Liver (tissue), 3 donors: ENCODE data around the gene MED25.

Experiments
- GABPA ChIP-seq, 2 donors: IDR thresholded peaks in 1 of 2; conservative IDR thresholded peaks in 1 of 2; 2 replicates each; pipeline ENCODE4 v1.6.1; 2016; ENCODE audit warnings: antibody characterized with exemption in 2 of 2, mild to moderate bottlenecking in 1 of 2, moderate library complexity in 1 of 2
- JUND ChIP-seq, 2 donors: IDR thresholded peaks; 2 replicates each; pipeline ENCODE4 v1.6.1; 2016; ENCODE audit warnings: antibody characterized with exemption in 2 of 2
- RAD21 ChIP-seq, 2 donors: IDR thresholded peaks; 2 replicates each; pipeline ENCODE4 v1.6.1; 2016; ENCODE audit warnings: antibody characterized with exemption in 2 of 2, mild to moderate bottlenecking in 2 of 2
- REST ChIP-seq: IDR thresholded peaks from 2 replicates; pipeline ENCODE4 v1.6.1; 2016; ENCODE audit warnings: antibody characterized with exemption, mild to moderate bottlenecking
- SP1 ChIP-seq: IDR thresholded peaks from 2 replicates; pipeline ENCODE4 v1.6.1; 2018; ENCODE audit warnings: antibody characterized with exemption, mild to moderate bottlenecking
- TAF1 ChIP-seq: conservative IDR thresholded peaks from 2 replicates; pipeline ENCODE4 v1.6.1; 2016; ENCODE audit warnings: antibody characterized with exemption, mild to moderate bottlenecking
- YY1 ChIP-seq: IDR thresholded peaks from 2 replicates; pipeline ENCODE4 v1.6.1; 2016; ENCODE audit warnings: antibody characterized with exemption, mild to moderate bottlenecking
- TF ChIP-seq, protein P1 (sequence below): fragments of 150-350 bp; IDR thresholded peaks from 2 replicates; pipeline ENCODE4 v1.5.1; 2017; ENCODE audit warnings: improper control_type of control experiment, low read depth, low read length; ENCODE audit not compliant: missing input control
- TF ChIP-seq, protein P2 (sequence below): IDR thresholded peaks from 2 replicates; pipeline ENCODE4 v1.6.1; 2016; ENCODE audit warnings: antibody characterized with exemption
- donor health status: healthy.
- donor health status: healthy.

DNA sequence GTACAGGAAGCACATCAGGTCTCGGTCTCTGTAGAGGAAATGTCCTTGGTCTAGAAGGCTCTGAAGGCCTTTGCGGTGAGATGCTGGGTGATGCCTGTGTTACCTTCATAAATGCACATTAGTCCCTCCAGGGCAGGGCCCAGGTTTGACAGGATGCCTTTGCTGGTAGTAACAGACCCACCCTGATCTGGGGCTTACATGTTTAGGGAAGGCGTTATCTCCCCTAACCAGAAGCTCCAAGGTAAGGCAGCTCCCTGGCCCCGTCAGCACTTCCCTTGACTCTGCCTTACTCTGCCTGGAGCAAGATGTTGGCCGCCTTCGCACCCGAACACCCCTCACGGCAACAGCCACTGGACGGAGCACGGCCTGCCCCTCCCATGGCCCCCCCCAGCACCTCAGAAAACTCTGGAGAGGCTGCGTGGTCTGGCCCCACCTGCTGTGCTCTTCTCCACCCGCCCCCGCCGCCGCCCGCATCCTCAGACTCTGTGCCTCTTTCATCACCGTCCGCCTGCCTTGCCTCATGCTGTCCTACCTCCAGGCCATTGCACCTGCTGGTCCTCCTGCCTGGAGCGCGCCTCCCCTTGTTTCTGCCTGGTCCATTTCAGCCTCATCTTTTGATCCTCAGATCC lies 42.2 kb upstream of the MED25 start:
- TF ChIP-seq, protein P1, sequence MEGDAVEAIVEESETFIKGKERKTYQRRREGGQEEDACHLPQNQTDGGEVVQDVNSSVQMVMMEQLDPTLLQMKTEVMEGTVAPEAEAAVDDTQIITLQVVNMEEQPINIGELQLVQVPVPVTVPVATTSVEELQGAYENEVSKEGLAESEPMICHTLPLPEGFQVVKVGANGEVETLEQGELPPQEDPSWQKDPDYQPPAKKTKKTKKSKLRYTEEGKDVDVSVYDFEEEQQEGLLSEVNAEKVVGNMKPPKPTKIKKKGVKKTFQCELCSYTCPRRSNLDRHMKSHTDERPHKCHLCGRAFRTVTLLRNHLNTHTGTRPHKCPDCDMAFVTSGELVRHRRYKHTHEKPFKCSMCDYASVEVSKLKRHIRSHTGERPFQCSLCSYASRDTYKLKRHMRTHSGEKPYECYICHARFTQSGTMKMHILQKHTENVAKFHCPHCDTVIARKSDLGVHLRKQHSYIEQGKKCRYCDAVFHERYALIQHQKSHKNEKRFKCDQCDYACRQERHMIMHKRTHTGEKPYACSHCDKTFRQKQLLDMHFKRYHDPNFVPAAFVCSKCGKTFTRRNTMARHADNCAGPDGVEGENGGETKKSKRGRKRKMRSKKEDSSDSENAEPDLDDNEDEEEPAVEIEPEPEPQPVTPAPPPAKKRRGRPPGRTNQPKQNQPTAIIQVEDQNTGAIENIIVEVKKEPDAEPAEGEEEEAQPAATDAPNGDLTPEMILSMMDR = no peak
- TF ChIP-seq JUND (IDR thresholded peaks at IDR 0.05) (no peak), TAF1 (no peak), GABPA (IDR thresholded peaks at IDR 0.05 in 1 of 2, conservative IDR thresholded peaks at IDR 0.05 in 1 of 2) (no peak), YY1 (no peak), REST (no peak), RAD21 (IDR thresholded peaks at IDR 0.05) (no peak), SP1 (no peak)
- TF ChIP-seq, protein P2, sequence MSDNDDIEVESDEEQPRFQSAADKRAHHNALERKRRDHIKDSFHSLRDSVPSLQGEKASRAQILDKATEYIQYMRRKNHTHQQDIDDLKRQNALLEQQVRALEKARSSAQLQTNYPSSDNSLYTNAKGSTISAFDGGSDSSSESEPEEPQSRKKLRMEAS = no peak
